Heart left ventricle (tissue), 16 donors: ENCODE measurements around the gene GRK5. TPM values are rescaled to one million over a fixed set of nuclear protein-coding genes. Genes with fewer than 3 reads are reported as not detected.

Experiments
- ATAC-seq, 4 donors: fragments of 200-7000 bp; cut with Tn5 transposase; one replicate each; pipeline ENCODE4 v1.9.1; 2020 to 2022; ENCODE audit warnings: moderate library complexity in 4 of 4, mild to moderate bottlenecking in 3 of 4, moderate number of reproducible peaks in 1 of 4
- DNase-seq, 5 donors: peaks; one replicate each; pipeline ENCODE4 v3.0.0-alpha.2; 2020
- H3K27ac ChIP-seq, 12 donors: fragments of 200-600 bp; sonication (generic) in 4 of 12; one replicate each; pipeline versions ENCODE4 v1.5.0 to v1.8.0; 2016 to 2022; ENCODE audit warnings: mild to moderate bottlenecking in 2 of 12
- H3K27me3 ChIP-seq, 9 donors: fragments of 200-600 bp; sonication (generic) in 2 of 9; one replicate each; pipeline versions ENCODE4 v1.5.1 to v1.8.0; 2016 to 2022; ENCODE audit warnings: mild to moderate bottlenecking in 3 of 9
- H3K36me3 ChIP-seq, 9 donors: fragments of 200-600 bp; sonication (generic) in 2 of 9; one replicate each; pipeline versions ENCODE4 v1.5.0 to v1.8.0; 2018 to 2022; ENCODE audit warnings: mild to moderate bottlenecking in 2 of 9
- H3K4me1 ChIP-seq, 12 donors: fragments of 200-600 bp; sonication (generic) in 4 of 12; one replicate each; pipeline versions ENCODE4 v1.5.0 to v1.8.0; 2016 to 2022; ENCODE audit warnings: mild to moderate bottlenecking in 3 of 12
- H3K4me3 ChIP-seq, 12 donors: fragments of 200-600 bp; sonication (generic) in 4 of 12; one replicate each; pipeline versions ENCODE4 v1.5.0 to v1.8.0; 2017 to 2022; ENCODE audit warnings: mild to moderate bottlenecking in 9 of 12, moderate library complexity in 4 of 12
- H3K9me3 ChIP-seq, 12 donors: fragments of 200-600 bp; sonication (generic) in 4 of 12; one replicate each; pipeline versions ENCODE4 v1.5.0 to v1.8.0; 2016 to 2022; ENCODE audit warnings: mild to moderate bottlenecking in 1 of 12
- CTCF ChIP-seq, 12 donors: fragments of 200-600 bp; sonication (generic) in 4 of 12; IDR thresholded peaks; one replicate each; pipeline versions ENCODE4 v1.5.0 to v1.8.0; 2018 to 2022; ENCODE audit warnings: antibody characterized with exemption in 12 of 12, mild to moderate bottlenecking in 5 of 12
- POLR2A ChIP-seq, 2 donors: fragments of 450-650 bp; IDR thresholded peaks; one replicate each; pipeline ENCODE4 v1.6.1; 2017; ENCODE audit warnings: antibody characterized with exemption in 2 of 2, mild to moderate bottlenecking in 2 of 2, moderate library complexity in 2 of 2
- WGBS, 4 donors: extraction: QIAGEN DNeasy Blood & Tissue Kit in 2 of 4; methylation state at CpG; one replicate each; pipeline versions ENCODE4 v1.1.5 to v1.1.7; 2013 to 2018; 5-methylcytosine and 5-hydroxymethylcytosine counted together
- intact Hi-C, 10 donors: fragments of 100-400 bp; cut with DNase I; formaldehyde crosslinking; loops; one replicate each; pipeline versions ENCODE4 v1.11.1 to v1.14.2; 2022
- polyA plus RNA-seq, 2 donors: library from polyadenylated mRNA; stranded (reverse); fragments of 200-250 nt; gene quantifications; one replicate each; pipeline ENCODE4 v1.2.3, GENCODE V29; 2013
- total RNA-seq, 9 donors: library from RNA; depleted of rRNA in 2 of 9; stranded (reverse); fragments of >200 nt in 2 of 9; fragmentation: NEBNext Ultra II Directional in 3 of 9; extraction: Animal tissue kit (Norgen Biotek cat#: 25700) in 3 of 9; gene quantifications; one replicate each; pipeline versions ENCODE4 v1.1.0 to v1.2.4, GENCODE V29; 2016 to 2023
- donor health status: ischemic (EF 13 %, LVEDD 7.1; RV severe dilation, severe dysfunction).
- donor health status: healthy with polysubstance abuse.
- donor health status: DM: no; HTN: yes; CAD: no.
- donor health status: DM: no; HTN: no; CAD: no.
- donor health status: ischemic (EF 25% LVEDD 6.9; RV normal size, moderate dysfunction).
- donor health status: ischemic (EF 25% LVEDD 5.7; RV mildly dilated, moderate dysfunction).
- donor health status: healthy.
- donor health status: DM: yes; HTN: yes; CAD: no.
- donor health status: ischemic (EF 35%, LVEDD 5.7; RV mildly dilated, moderate dysfunction).
- donor health status: nonischemic (EF 11% LVEDD 7.7; RV severe dilation, severe dysfunction).
- donor health status: DM: yes; HTN: yes; CAD: no.
- donor health status: PGD.
- donor health status: ischemic (EF 29% LVEDD 5.4; RV normal size, mild dysfunction).
- donor health status: nonischemic (EF 23%, LVEDD 6.1; RV moderate dilation, normal function).

Gene GRK5
- total and polyA plus RNA-seq, 11 donors, result 13.1 to 58.0 (median 30.2) TPM

GRCh38 chr10:119500123-119500795, 292.9 kb downstream of the GRK5 start:
- intact Hi-C loops, result no loop called here
- H3K9me3 ChIP-seq, result no peaks in the 10 kb centered on the region
- TF ChIP-seq CTCF (IDR thresholded peaks at IDR 0.05), result no peak
- no peak for TF ChIP-seq POLR2A (IDR thresholded peaks at IDR 0.05)
- DNase-seq, result no peak
- ATAC-seq, result no peak
- peaks cover 0 to 4% (median 0%) of the 10 kb centered on the region in 12 donors for H3K4me1 ChIP-seq
- no peak overlapping the region for H3K4me3 ChIP-seq
- H3K36me3 ChIP-seq, result peaks cover 0 to 29% (median 0%) of the 10 kb centered on the region in 9 donors
- 75 to 83% (median 78%) methylated on average over 8 of the region's 8 CpGs for WGBS, 4 donors
- no peaks in the 10 kb centered on the region for H3K27me3 ChIP-seq
- no peak overlapping the region for H3K27ac ChIP-seq

GRCh38 chr10:119500821-119501220, 293.4 kb downstream of the GRK5 start:
- H3K27ac ChIP-seq, result no peak overlapping the region
- TF ChIP-seq POLR2A (IDR thresholded peaks at IDR 0.05) (no peak), CTCF (IDR thresholded peaks at IDR 0.05) (no peak)
- no peak overlapping the region for H3K4me3 ChIP-seq
- H3K27me3 ChIP-seq, result no peaks in the 10 kb centered on the region
- H3K4me1 ChIP-seq, result peaks cover 0 to 4% (median 0%) of the 10 kb centered on the region in 12 donors
- no peaks in the 10 kb centered on the region for H3K9me3 ChIP-seq
- H3K36me3 ChIP-seq, result peaks cover 0 to 35% (median 0%) of the 10 kb centered on the region in 9 donors
- DNase-seq, result no peak
- no peak for ATAC-seq
- intact Hi-C loops, result no loop called here
- WGBS, 4 donors, result 75 to 94% (median 84%) methylated on average over 3 to 6 of the region's 6 CpGs

- DNase-seq (no peak), ATAC-seq (no peak)
- Histone ChIP-seq H3K9me3 (no peaks in the 10 kb centered on the region), H3K4me3 (no peak overlapping the region), H3K4me1 (peaks cover 0 to 4% (median 0%) of the 10 kb centered on the region in 12 donors), H3K27me3 (no peaks in the 10 kb centered on the region), H3K27ac (peak overlapping the region in 1 of 12 donors; percentile 64), H3K36me3 (peaks cover 0 to 35% (median 0%) of the 10 kb centered on the region in 9 donors)
- intact Hi-C loops, result no loop called here
- no peak for TF ChIP-seq POLR2A (IDR thresholded peaks at IDR 0.05)
- TF ChIP-seq CTCF (IDR thresholded peaks at IDR 0.05), result no peak
- 74 to 91% (median 87%) methylated on average over 2 of the region's 2 CpGs for WGBS, 4 donors
These were observed 294.3 kb downstream of the GRK5 start for GRCh38 chr10:119501690-119502089.

GRCh38 chr10:119502209-119502608, 294.8 kb downstream of the GRK5 start:
- intact Hi-C loops, result no loop called here
- Histone ChIP-seq H3K27ac (peak overlapping the region in 1 of 12 donors; percentile 64), H3K27me3 (no peaks in the 10 kb centered on the region), H3K9me3 (no peaks in the 10 kb centered on the region), H3K4me3 (no peak overlapping the region), H3K4me1 (peaks cover 0 to 4% (median 0%) of the 10 kb centered on the region in 12 donors), H3K36me3 (peaks cover 0 to 38% (median 0%) of the 10 kb centered on the region in 9 donors)
- ATAC-seq (peak in 1 of 4 donors; percentile 23), DNase-seq (no peak)
- TF ChIP-seq CTCF (IDR thresholded peaks at IDR 0.05) (no peak), POLR2A (IDR thresholded peaks at IDR 0.05) (no peak)
- WGBS, 4 donors, result 52 to 86% (median 69%) methylated on average over 12 of the region's 12 CpGs
